ENCODE data around the gene PXYLP1.

The PXYLP1 gene

DNA sequence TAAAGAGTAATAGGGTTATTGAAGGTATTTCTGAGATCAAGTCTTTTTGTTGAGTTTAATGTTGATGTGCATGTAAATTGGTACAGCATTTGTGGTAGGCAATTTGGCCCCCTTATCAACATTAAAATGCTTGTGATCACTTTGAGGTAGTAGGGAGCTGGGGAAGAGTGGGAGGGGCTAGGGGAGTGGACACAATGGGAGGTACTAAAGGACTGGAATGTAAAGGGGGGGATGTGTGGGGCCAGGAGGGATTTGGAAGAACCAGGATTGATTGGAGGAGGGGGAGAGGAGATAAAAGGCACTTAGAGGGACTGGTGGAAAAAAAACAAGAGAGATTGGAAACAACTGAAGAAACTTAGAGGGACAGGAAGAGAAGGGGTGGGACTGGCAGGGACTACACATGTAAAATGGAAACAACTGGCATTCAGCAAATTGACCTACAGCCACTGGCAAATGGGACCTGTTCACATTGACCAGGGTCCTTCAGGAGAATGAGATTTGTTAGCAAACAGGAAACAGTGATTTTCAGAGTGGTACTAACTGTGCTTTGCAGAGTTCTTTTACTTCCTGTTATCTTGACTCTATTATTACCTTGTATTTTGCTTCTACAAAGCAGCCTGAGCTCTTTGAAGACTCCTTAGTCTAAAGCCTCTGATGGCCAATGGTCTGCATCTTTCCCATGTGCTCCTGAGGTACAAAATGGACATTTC lies 88.9 kb downstream of the PXYLP1 start:
- in situ Hi-C loops (cut with MboI; ENCODE audit: low sequenced_read_pairs), result no loop called here

DNA sequence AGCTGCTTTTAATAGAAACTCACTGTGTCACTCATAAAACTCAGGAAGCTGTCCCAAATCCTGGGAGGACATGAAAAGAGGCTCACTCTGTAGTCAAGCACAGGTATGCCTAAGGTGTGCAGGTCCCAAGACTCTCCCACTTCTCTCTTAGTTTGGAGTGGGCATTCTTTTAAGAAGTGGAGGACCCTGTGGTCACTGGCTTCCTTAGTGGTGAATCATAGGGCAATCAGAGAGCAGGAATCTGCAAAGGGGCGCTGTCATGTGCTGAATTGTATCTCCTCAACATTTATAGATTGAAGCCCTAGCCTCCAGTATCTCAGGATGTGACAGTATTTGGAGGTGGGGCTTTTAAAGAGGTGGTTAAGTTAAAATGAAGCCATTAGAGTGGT lies 89.5 kb downstream of the PXYLP1 start:
- in situ Hi-C loops (cut with MboI; ENCODE audit: low sequenced_read_pairs), result no loop called here

DNA sequence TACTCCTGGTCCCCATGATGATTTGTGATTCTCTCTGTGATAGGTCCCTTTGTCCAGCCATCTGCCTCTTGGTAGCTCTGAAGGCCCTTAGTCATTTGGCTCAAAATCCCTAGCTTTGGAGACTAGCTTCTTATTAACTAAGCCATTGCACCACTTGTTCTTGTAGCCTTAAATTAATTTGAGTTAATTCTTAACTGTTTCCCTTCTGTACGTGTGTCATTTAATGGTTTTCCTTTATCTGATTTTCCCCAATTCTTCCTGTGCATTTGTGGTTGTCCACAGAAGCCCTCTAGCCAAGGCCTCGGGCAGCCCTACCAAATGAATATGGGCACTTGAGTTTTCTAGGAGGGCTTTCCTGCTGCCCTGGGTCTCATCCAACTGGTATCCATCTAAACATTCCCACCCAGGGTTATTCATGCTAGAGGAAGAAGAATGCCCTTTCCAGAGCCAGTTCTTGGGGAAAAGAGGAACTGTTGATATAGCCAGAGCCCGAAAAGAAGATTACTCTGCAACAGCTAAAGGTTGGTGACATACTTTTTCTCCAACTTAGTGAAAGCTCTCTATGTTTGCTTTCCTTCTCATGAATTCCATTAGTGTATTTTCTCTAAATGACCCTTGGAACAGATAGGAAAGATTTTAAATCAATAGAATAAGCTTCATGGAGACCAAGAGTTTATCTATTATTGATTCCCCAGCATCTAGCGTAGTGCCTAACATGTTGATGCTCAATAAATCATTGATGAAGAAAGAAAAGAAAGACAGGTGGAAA lies 92.5 kb downstream of the PXYLP1 start:
- in situ Hi-C loops (cut with MboI; ENCODE audit: low sequenced_read_pairs), result no loop called here

DNA sequence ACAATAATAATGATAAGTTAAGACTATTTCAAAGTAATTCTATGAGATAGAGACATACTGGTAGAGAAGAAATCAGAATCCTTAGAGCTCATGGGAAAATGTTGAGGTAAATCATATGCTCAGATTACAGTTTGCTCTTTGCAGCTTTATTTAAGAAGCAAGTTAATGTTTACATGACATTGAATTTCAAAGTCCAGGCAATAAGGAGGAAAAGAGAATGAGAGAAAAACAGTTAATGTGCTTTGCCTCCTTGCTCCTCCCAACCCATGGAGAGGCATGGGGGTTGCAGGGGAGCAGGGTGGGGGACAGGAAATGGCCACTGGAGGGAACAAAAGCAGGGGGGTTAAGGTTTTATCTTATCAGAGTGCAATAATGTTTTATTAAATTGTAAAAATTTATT lies 94.5 kb downstream of the PXYLP1 start:
- in situ Hi-C loops (cut with MboI; ENCODE audit: low sequenced_read_pairs), result no loop called here

GRCh38 chr3:141326626-141327025 lies 95.0 kb downstream of the PXYLP1 start:
- in situ Hi-C loops (cut with MboI; ENCODE audit: low sequenced_read_pairs), result no loop called here

DNA sequence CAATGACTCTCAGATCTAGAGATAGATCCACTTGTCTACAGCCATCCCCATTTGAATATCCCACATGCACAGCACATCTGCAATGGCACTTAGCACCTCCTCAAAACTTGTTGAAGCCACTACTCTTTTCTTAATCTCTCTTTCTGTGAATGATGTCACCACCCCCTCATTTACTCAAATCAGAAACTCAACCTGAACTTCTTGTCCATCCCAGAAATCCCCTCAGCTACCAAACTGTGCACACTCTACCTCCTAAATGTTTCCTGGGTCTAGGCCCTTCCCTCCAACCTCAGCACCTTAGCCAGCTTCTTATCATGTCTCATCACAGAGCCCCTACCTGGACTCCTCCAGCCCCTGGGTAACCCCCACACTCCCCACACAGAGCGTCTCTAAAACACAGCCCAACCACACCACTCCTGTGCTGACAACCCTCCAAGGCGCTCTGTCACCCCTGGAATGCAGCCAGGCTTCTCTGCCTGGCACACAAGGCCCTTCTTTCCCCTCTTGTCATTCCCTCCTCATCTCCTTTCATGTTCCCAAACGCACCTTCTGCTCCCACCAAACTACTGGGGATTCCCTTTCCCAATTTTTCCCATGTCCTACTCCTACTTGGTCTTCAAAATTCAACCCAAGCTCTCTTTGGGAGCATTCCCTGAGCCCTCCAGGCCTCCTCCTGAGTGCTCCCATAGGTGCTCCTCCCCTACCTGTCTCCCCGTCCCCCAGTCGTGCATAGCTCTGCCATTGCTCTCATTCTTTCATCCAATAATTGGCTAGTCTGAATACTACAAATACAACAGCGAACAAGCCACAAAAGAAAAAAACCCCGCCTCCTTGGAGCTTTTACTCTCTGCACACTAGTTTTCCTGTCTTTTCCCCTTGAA lies 96.9 kb downstream of the PXYLP1 start:
- in situ Hi-C loops (cut with MboI; ENCODE audit: low sequenced_read_pairs), result no loop called here

DNA sequence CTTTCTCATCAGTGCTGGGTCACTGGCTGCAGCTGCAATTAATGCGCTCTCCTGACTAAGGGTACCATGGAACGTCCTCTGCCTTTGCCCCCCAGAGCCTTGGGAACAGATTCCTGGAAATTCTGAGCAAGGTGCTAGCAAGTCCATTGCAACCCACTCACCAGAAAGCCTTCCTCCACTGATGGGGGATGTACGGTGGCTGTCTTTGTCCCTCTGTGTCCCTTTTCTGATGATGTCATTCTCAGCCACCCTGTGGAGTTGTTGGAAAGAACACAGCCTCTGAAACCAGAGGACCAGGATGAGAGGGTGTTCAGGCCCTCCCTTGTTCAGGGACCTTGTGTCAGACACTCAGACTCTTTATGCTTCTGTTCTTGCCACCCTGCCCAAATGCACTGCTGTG lies 98.6 kb downstream of the PXYLP1 start:
- in situ Hi-C loops (cut with MboI; ENCODE audit: low sequenced_read_pairs), result no loop called here

- in situ Hi-C loops (cut with MboI; ENCODE audit: low sequenced_read_pairs), result no loop called here
Measured at GRCh38 chr3:141330718-141331376, 99.2 kb downstream of the PXYLP1 start.

DNA sequence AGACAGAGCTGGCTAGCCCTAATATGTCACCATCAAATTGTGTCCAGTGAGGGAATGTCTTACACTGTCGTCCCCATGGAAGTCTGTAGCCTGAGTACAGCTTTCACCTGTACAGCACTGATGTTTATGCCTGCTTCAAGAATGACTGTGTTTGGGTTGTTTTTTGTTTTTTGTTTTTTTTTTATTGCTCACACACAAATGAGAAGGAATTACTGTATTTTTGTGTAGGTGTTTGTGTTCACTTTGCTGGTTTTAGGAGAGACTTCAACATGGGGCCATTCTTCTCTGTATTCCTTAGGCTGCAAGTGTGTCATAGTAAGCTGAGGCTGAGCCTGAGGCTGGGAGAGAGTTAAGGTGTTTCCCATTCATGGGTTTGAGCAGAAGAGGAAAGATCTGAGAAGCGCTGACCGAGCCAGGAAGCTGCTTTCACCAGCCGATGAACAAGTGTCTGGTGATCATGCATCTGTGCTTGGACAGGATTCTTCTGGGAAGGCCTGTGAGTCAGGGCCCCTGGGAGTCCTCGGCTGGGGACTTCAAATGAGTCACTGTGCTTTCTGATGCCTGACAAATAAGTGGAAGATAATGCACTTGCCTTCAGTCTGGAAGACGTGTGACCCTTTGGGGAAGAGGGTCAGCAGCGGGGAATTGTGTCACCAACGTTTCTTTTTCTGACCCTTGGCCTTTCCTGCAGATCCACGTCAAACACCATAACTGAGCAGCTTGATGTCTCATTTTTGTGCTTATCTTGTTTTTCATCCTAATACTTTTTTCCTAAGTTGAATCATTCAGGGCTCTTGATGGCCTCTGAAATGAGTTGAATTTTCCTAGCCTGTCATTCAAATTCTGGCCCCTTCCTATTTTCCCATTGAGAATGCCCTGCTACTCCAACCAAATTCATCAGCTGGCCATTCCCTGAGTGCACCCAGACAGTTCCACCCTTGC lies 100.0 kb downstream of the PXYLP1 start:
- in situ Hi-C loops (cut with MboI; ENCODE audit: low sequenced_read_pairs), result no loop called here

- in situ Hi-C loops (cut with MboI; ENCODE audit: low sequenced_read_pairs), result no loop called here
Measured at GRCh38 chr3:141332416-141332815, 100.8 kb downstream of the PXYLP1 start.

DNA sequence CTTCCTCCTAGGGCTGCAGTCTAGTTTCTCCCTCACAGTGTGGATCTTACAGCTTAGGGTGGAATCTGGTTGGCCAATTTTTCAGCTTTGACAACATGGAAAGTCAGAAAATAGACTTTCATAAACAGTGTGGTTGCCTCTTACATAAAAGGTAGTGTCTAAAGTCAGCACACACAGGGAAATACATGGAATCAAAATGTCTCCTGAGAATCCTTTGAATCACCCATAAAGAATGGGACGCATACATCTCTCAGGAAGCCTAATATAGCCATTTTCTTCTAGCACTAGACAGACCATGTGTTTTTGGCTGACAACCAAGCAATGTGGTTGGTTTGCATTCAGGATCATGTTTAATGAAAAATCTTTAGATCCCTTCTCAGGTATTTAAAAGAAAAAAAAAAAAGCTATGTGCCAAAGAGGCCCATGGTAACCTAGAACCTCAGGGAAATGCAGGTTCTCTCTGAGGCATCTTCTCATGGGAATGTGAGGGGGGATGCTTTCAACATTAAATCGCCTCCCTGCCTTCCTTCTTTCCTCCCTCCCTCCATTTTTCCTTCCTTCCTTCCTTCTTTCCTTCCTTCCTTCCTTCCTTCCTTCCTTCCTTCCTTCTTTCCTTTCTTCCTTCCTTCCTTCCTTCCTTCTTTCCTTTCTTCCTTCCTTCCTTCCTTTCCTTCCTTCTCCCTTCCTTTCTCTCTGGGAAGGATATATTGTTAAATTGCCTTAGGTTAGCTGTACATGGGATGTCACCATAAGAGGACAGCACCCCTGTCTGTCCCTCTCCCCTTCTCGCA lies 102.4 kb downstream of the PXYLP1 start:
- in situ Hi-C loops (cut with MboI; ENCODE audit: low sequenced_read_pairs), result no loop called here

DNA sequence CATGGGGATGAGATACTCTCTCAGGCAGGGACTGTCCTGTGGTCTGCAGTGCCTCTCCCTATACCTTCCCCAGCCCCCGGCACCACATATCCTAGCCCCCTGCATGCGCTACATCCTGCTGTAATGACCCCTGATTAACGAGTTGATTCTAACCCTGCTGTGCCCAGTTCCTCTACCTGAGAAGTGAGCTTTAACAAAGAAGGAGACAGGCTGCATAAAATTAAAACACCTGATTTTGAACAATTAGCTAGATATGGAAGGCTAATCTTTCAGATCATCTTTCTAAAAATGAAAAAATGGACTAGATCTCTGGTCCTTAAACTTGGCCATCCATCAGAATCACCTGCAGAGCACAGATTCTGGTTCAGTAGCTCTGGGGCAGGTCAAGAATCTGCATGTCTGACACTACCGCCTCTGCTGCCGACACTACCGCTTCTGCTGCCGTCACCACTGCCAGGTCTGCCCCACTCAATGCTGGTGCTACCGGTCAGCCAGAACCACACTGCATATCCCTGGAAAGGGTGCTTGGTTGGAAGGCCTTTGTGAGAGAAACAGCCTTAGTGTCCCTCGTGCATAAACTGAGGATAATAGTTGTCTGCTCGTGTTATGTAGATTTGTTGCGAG lies 103.1 kb downstream of the PXYLP1 start:
- in situ Hi-C loops (cut with MboI; ENCODE audit: low sequenced_read_pairs), result no loop called here

GRCh38 chr3:141335531-141336061 lies 104.0 kb downstream of the PXYLP1 start:
- in situ Hi-C loops (cut with MboI; ENCODE audit: low sequenced_read_pairs), result no loop called here

DNA sequence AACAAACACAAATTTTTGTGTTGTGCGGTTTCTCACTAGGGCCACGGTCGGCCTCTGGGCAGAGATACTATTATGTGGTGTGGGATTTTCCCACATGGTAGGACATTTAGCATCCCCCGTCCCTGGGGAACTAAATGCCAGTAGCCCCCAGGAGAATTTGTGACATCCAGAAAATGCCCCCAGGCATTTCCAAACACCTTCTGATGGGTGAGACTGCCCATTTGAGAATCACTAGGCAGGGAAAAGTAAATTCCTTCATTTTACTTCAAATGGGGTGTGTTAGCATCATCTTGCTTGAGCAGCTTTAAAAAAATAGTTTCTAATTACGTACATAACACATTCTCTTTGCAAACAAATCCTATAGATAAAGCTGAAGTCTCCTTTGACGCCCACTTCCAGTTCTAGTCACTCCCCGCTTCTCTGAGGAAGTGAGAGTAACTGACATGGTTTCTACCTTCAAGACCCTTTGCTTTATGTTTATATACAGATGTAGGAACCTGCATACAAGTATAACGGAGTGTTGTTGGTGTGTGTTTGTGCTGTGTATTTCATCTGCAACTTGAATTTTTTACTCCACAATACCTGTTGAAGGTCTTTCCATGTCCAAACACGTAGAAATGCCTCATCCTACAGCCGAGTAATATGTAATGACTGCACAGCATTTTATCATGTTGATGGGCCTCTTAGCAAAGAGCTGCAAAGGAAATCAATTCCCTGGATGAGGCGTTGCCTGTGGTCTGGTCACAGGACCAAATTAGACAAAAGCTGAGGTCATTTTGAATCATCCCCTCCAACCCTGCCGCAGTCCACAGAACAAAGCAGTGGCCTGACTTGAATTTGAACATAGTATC lies 105.3 kb downstream of the PXYLP1 start:
- in situ Hi-C loops (cut with MboI; ENCODE audit: low sequenced_read_pairs), result no loop called here

GRCh38 chr3:141337523-141337854 lies 105.9 kb downstream of the PXYLP1 start:
- in situ Hi-C loops (cut with MboI; ENCODE audit: low sequenced_read_pairs), result no loop called here

DNA sequence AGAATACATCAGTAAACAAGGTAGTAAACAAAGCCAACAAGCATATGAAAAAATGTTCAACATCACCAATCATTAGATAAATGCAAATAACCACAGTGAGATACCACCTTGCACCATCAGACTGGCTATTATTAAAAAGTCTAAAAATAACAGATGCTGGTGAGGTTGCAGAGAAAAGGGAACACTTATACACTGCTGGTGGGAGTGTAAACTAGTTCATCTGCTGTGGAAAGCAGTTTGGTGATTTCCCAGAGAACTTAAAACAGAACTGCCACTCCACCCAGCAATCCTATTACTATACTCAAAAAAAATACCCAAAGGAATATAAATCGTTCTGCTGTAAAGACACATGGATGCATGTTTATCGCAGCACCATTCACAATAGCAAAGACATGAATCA lies 106.4 kb downstream of the PXYLP1 start:
- in situ Hi-C loops (cut with MboI; ENCODE audit: low sequenced_read_pairs), result no loop called here

DNA sequence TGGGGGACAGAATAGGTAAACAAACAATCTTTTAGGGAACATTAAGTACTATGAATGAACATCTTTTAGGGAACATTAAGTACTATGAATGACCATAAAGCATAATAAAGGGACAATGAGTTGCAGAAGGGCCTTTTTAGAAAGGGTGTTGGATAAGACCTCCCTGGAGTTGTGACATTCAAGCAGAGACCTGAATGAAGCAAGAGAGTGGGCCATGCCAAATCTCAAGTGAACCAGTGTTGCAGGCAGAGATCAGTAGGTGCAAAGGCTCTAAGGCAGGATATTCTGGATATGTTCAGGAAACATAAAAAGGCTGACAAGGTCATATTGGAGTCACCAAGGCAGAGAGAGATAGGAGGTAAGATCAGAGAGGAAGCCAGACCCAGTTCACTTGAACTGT lies 107.3 kb downstream of the PXYLP1 start:
- in situ Hi-C loops (cut with MboI; ENCODE audit: low sequenced_read_pairs), result no loop called here

DNA sequence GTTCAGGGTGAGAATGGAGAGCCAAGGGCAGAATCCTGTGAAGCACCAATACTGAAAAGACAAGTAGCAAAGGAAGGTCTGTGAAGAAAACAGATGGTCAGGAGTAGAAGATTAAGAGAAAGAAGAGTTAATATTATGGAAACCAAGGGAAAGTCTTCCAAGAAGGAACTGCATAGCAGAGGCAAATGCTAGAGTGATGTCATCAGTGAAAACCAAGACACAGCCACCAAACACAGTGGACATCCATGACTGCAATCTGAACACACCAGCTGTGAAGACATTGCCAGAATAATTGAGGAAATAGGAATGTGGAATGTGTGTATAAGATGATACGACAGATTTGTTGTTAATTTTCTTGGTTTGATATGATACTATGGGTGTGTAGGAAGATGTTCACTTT lies 109.9 kb downstream of the PXYLP1 start:
- in situ Hi-C loops (cut with MboI; ENCODE audit: low sequenced_read_pairs), result no loop called here

Measured in hTERT RPE-1 (cell line).